Thoracic aorta (tissue), 2 donors: ENCODE data around the gene NUB1. TPM values are rescaled to one million over a fixed set of nuclear protein-coding genes. Genes with fewer than 3 reads are reported as not detected.

ENCODE experiments used
- ATAC-seq: fragments of 150-250 bp; one replicate; pipeline ENCODE4 v1.8.0; 2017; ENCODE audit warnings: low read depth; ENCODE audit not compliant: insufficient number of reproducible peaks, low FRiP score
- DNase-seq: peaks from one replicate; pipeline ENCODE4 v3.0.0-alpha.2; 2020; ENCODE audit warnings: low spot score
- H3K27ac ChIP-seq, 2 donors: fragments of 200-600 bp; sonication (generic); 1 replicate in 1 of 2; 2 replicates in 1 of 2; pipeline ENCODE4 v1.5.1; 2016; ENCODE audit warnings: mild to moderate bottlenecking in 2 of 2, moderate library complexity in 2 of 2
- H3K27me3 ChIP-seq: fragments of 200-600 bp; sonication (generic); replicated peaks from 2 replicates; pipeline ENCODE4 v1.6.0; 2016; ENCODE audit warnings: mild to moderate bottlenecking; ENCODE audit not compliant: insufficient read depth
- H3K36me3 ChIP-seq: fragments of 200-600 bp; sonication (generic); one replicate; pipeline ENCODE4 v1.5.1; 2016
- H3K4me1 ChIP-seq, 2 donors: fragments of 200-600 bp; sonication (generic); 1 replicate in 1 of 2; 2 replicates in 1 of 2; pipeline versions ENCODE4 v1.5.1 to v1.6.0; 2016; ENCODE audit warnings: low read depth in 2 of 2, mild to moderate bottlenecking in 1 of 2; ENCODE audit not compliant: control insufficient read depth in 1 of 2
- H3K4me3 ChIP-seq: fragments of 200-600 bp; sonication (generic); 2 replicates; pipeline ENCODE4 v1.5.1; 2016; ENCODE audit warnings: mild to moderate bottlenecking
- H3K9me3 ChIP-seq: fragments of 200-600 bp; sonication (generic); 2 replicates; pipeline ENCODE4 v1.5.1; 2016
- CTCF ChIP-seq: fragments of 200-600 bp; sonication (generic); IDR thresholded peaks from one replicate; pipeline ENCODE4 v1.5.1; 2019; ENCODE audit warnings: antibody characterized with exemption
- total RNA-seq, 2 donors: library from RNA; depleted of rRNA; stranded (reverse); fragments of >200 nt; gene quantifications; one replicate each; pipeline versions ENCODE4 v1.1.0 to v1.2.3, GENCODE V29; 2016

NUB1 gene
- total RNA-seq, 2 donors from 2014 or later, result 51.0 to 53.4 TPM

DNA sequence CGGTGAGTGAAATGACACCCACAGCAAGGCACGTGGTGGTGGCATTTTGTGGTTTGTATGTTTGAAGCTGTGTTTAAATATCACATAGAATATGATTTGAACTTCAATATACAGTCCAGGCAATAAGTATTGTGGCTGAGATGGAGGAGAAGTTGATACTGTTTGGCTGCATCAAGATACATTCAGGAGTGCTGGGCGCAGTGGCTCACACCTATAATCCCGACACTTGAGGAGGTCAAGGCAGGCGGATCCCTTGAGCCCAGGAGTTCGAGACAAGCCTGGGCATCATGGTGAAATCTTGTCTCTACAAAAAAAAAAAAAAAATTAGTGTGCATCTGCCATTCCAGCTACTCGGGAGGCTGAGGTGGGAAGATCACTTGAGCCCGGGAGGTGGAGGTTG lies 35.2 kb upstream of the NUB1 start:
- TF ChIP-seq CTCF, result no peak
- peaks cover 3 to 11% of the 10 kb centered on the region in 2 donors for H3K4me1 ChIP-seq
- no peaks in the 10 kb centered on the region for H3K27me3 ChIP-seq
- no peak for DNase-seq
- no peaks in the 10 kb centered on the region for H3K36me3 ChIP-seq
- ATAC-seq, result no peak
- no peak overlapping the region for H3K4me3 ChIP-seq
- H3K27ac ChIP-seq, result no peak overlapping the region
- H3K9me3 ChIP-seq, result peaks cover under 1% of the 10 kb centered on the region

DNA sequence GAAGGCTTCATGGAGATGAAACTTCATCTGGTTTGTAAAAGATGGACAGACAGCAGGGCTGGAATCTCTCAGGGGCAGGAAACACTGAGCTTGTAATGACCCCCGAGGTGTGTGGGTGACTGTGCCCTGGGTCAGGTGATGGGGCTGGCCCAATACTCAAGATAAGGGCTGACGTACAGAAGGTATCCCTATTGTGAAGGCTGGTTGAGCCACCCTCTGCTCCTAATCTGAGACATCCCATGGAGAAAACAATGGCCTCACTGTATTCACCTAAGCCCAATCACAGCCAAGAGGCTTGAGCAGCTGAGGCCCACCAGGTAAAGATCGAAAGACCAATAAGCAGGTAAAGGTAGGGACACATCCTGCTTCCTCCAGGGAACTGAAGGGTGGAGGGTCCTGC lies 34.8 kb upstream of the NUB1 start:
- ATAC-seq, result no peak
- Histone ChIP-seq H3K36me3 (no peaks in the 10 kb centered on the region), H3K4me3 (no peak overlapping the region), H3K27me3 (no peaks in the 10 kb centered on the region), H3K9me3 (peaks cover 3% of the 10 kb centered on the region), H3K4me1 (peaks cover 3 to 11% of the 10 kb centered on the region in 2 donors), H3K27ac (no peak overlapping the region)
- no peak for TF ChIP-seq CTCF
- no peak for DNase-seq

DNA sequence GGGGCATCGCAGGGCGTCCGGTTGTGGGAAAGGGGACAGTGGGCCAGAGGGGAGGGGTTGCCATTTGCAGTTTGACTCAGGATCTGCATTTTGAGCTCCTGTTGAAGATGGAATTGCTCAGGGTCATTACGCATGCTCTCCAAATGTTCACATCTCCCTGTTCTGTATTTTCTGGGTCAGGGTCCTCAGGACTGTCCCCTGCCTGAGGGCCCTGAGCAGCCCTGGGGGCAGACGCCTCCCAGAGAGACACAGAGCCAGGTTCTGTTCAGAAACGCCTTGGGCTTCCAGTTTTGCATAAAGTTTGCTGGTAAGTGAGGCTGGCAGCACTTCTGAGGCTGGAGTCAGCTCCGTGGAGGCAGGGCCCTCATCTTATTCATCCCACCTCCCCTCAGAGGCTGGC lies 34.1 kb upstream of the NUB1 start:
- peaks cover 3% of the 10 kb centered on the region for H3K9me3 ChIP-seq
- no peak for TF ChIP-seq CTCF

GRCh38 chr7:151308256-151308655 lies 33.4 kb upstream of the NUB1 start:
- H3K36me3 ChIP-seq, result no peaks in the 10 kb centered on the region
- H3K4me1 ChIP-seq, result peaks cover under 1 to 8% of the 10 kb centered on the region in 2 donors
- DNase-seq (no peak), ATAC-seq (no peak)
- H3K9me3 ChIP-seq, result peaks cover 3% of the 10 kb centered on the region
- no peak for TF ChIP-seq CTCF
- H3K4me3 ChIP-seq, result no peak overlapping the region
- H3K27me3 ChIP-seq, result no peaks in the 10 kb centered on the region
- H3K27ac ChIP-seq, result no peak overlapping the region

More for the DNA sequence above, 34.1 kb upstream of the NUB1 start:
- H3K4me3 ChIP-seq, result no peak overlapping the region
- no peak for DNase-seq
- no peak for ATAC-seq
- H3K27ac ChIP-seq, result no peak overlapping the region
- peaks cover 3 to 11% of the 10 kb centered on the region in 2 donors for H3K4me1 ChIP-seq
- H3K27me3 ChIP-seq, result no peaks in the 10 kb centered on the region
- H3K36me3 ChIP-seq, result no peaks in the 10 kb centered on the region

GRCh38 chr7:151308791-151309190 lies 32.8 kb upstream of the NUB1 start:
- Histone ChIP-seq H3K27me3 (no peaks in the 10 kb centered on the region), H3K4me3 (no peak overlapping the region), H3K27ac (no peak overlapping the region), H3K4me1 (peaks cover 0 to 4% of the 10 kb centered on the region in 2 donors), H3K9me3 (peaks cover 3% of the 10 kb centered on the region), H3K36me3 (no peaks in the 10 kb centered on the region)
- no peak for TF ChIP-seq CTCF
- ATAC-seq, result no peak
- DNase-seq, result no peak
